ENCODE results near the gene DEPDC1.

The DEPDC1 gene

GRCh38 chr1:68473060-68473459 is 23.8 kb downstream of the DEPDC1 start:
- Mint-ChIP-seq H3K27ac (no peak overlapping the region), H3K9me3 (no peaks in the 10 kb centered on the region), H3K36me3 (ENCODE audit: low read depth) (peaks cover 24% of the 10 kb centered on the region), H3K27me3 (ENCODE audit: low read depth, poor library complexity) (no peaks in the 10 kb centered on the region), H3K4me1 (no peaks in the 10 kb centered on the region), H3K4me3 (no peak overlapping the region)
- DNase-seq = no peak
- TF ChIP-seq CTCF (IDR thresholded peaks at IDR 0.05) = no peak

- Mint-ChIP-seq H3K27ac (no peak overlapping the region), H3K9me3 (no peaks in the 10 kb centered on the region), H3K36me3 (ENCODE audit: low read depth) (peaks cover 12% of the 10 kb centered on the region), H3K4me3 (no peak overlapping the region), H3K4me1 (no peaks in the 10 kb centered on the region), H3K27me3 (ENCODE audit: low read depth, poor library complexity) (peaks cover 3% of the 10 kb centered on the region)
- TF ChIP-seq CTCF (IDR thresholded peaks at IDR 0.05) = peak; percentile 44
- no peak for DNase-seq
Observed at GRCh38 chr1:68470388-68470970, 26.4 kb downstream of the DEPDC1 start.

- Mint-ChIP-seq H3K4me1 (peaks cover 8% of the 10 kb centered on the region), H3K4me3 (no peak overlapping the region), H3K9me3 (peaks cover 13% of the 10 kb centered on the region), H3K27ac (peak overlapping the region; percentile 4), H3K27me3 (ENCODE audit: low read depth, poor library complexity) (peaks cover 3% of the 10 kb centered on the region), H3K36me3 (ENCODE audit: low read depth) (peaks cover 9% of the 10 kb centered on the region)
- no peak for TF ChIP-seq CTCF (IDR thresholded peaks at IDR 0.05)
- DNase-seq = no peak
Observed at GRCh38 chr1:68464891-68465290, 32.0 kb downstream of the DEPDC1 start.

DNA sequence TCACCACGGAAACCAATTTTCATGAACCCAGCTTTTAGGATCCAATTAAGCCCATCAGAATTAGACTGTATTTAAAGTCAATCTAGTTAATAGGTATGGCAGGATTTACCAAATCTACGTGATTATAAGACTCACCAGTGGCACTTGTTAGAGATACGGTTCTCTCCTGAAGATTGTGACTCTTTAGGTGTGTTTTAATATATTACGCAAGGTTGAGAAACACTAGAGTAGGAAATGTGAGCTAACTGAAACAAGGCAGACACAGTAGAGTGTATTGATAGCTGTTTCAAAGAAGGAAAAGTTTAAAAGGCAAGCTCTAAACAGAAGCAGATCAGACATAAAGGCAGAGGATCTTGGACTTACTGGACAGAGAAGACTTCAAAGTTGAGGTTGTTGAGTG is 35.9 kb downstream of the DEPDC1 start:
- DNase-seq = no peak
- Mint-ChIP-seq H3K9me3 (peaks cover 13% of the 10 kb centered on the region), H3K27ac (peak overlapping the region; percentile 24), H3K36me3 (ENCODE audit: low read depth) (peaks cover 9% of the 10 kb centered on the region), H3K4me1 (peaks cover 8% of the 10 kb centered on the region), H3K27me3 (ENCODE audit: low read depth, poor library complexity) (no peaks in the 10 kb centered on the region), H3K4me3 (no peak overlapping the region)
- TF ChIP-seq CTCF (IDR thresholded peaks at IDR 0.05) = no peak

DNA sequence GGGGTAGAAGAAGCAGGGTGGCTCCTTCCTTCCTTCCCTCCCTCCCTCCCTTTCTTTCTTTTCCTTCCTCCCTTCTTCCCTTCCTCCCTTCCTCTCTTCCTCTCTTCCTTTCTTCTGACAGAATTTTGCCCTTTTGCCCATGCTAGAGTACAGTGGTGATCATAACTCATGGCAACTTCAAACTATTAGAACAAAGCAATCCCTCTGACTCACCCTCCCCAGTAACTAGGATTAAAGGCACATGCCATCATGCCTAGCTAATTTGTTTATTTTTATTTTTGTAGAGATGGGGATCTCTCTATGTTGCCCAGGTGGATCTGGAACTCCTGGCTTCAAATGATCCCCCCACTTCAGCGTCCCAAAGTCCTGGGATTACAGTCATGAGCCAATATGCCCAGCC is 37.1 kb downstream of the DEPDC1 start:
- Mint-ChIP-seq H3K9me3 (peaks cover 16% of the 10 kb centered on the region), H3K4me3 (no peak overlapping the region), H3K36me3 (ENCODE audit: low read depth) (peaks cover 9% of the 10 kb centered on the region), H3K27me3 (ENCODE audit: low read depth, poor library complexity) (no peaks in the 10 kb centered on the region), H3K27ac (no peak overlapping the region), H3K4me1 (peaks cover 3% of the 10 kb centered on the region)
- TF ChIP-seq CTCF (IDR thresholded peaks at IDR 0.05) = no peak
- no peak for DNase-seq

DNA sequence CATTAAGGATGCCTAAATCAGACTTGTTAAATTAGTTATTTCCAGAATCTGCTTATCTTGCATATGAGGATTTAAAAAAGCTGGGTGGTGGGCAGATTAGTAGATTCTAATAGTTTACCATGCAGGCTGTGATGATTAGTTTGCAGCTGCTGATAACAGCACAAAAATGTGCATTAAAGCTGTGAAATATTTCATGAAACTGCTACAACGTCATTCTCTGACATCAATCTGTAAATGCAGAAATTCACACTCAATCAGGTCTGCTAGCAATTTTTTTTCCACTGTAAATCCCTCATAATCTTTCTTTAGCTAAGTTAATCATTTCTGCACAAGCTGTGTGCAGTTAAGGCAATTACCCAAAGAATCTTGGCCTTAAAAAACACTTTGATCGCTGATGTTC is 37.8 kb downstream of the DEPDC1 start:
- DNase-seq = no peak
- Mint-ChIP-seq H3K9me3 (peaks cover 11% of the 10 kb centered on the region), H3K36me3 (ENCODE audit: low read depth) (peaks cover 5% of the 10 kb centered on the region), H3K4me1 (no peaks in the 10 kb centered on the region), H3K27ac (no peak overlapping the region), H3K27me3 (ENCODE audit: low read depth, poor library complexity) (no peaks in the 10 kb centered on the region), H3K4me3 (no peak overlapping the region)
- TF ChIP-seq CTCF (IDR thresholded peaks at IDR 0.05) = no peak

All from nephron progenitor cell (in vitro differentiated cells).